GM12892 (cell line): ENCODE data around the gene DLG2.

ENCODE experiments used
- POLR2AphosphoS5 ChIP-seq: IDR thresholded peaks from 2 replicates; pipeline ENCODE4 v1.6.1; 2011; ENCODE audit warnings: low read depth, low read length, control low read depth
- TAF1 ChIP-seq: IDR thresholded peaks from 2 replicates; pipeline ENCODE4 v1.6.1; 2011; ENCODE audit warnings: low read depth, mild to moderate bottlenecking, control low read depth, low read length, borderline replicate concordance

DNA sequence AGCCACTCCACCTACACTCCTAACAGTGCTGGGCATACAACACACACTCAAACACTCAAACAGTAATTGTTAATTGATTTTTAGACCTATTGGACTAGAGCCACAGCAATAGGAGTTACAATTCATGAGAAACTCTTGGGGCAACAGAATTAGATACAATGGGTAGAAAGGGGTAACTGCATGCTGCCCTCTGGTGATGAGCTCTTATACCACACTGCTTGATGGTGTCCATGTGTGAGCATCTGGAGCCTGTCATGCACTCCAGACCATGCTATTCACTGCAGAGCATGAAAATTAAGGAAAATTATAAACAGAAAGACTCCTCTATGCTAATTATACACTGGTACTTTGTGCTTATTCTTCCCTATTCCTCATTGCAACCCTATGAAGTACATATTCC, 1365.4 kb downstream of the DLG2 start:
- no peak for TF ChIP-seq POLR2AphosphoS5
- TF ChIP-seq TAF1 = no peak
